CMK (cell line): Measurements from ENCODE around the gene SUPT5H.

ENCODE experiments used
- DNase-seq: peaks from one replicate; pipeline ENCODE4 v3.0.0-alpha.2; 2010; ENCODE audit warnings: low read depth

SUPT5H gene

GRCh38 chr19:39524495-39524894 lies 79.1 kb downstream of the SUPT5H start:
- DNase-seq, result no peak

GRCh38 chr19:39525205-39525604 lies 79.8 kb downstream of the SUPT5H start:
- no peak for DNase-seq
